Sigmoid colon (tissue), 7 donors: ENCODE measurements around the gene POMC. TPM values are rescaled to one million over a fixed set of nuclear protein-coding genes. Genes with fewer than 3 reads are reported as not detected.

Experiments used
- DNase-seq: peaks from one replicate; pipeline ENCODE4 v3.0.0-alpha.2; 2019
- H3K27ac ChIP-seq, 4 donors: fragments of 200-600 bp; sonication (generic); one replicate each; pipeline ENCODE4 v1.5.1; 2016 to 2019; ENCODE audit warnings: mild to moderate bottlenecking in 1 of 4
- H3K27me3 ChIP-seq, 3 donors: fragments of 200-600 bp; sonication (generic); one replicate each; pipeline ENCODE4 v1.5.1; 2019; ENCODE audit warnings: mild to moderate bottlenecking in 1 of 3
- H3K36me3 ChIP-seq, 4 donors: fragments of 200-600 bp; sonication (generic); one replicate each; pipeline ENCODE4 v1.5.1; 2016 to 2019
- H3K4me1 ChIP-seq, 4 donors: fragments of 200-600 bp; sonication (generic); one replicate each; pipeline ENCODE4 v1.5.1; 2017 to 2019
- H3K4me3 ChIP-seq, 4 donors: fragments of 200-600 bp; sonication (generic); one replicate each; pipeline ENCODE4 v1.5.1; 2017 to 2019; ENCODE audit warnings: mild to moderate bottlenecking in 2 of 4, moderate library complexity in 1 of 4
- H3K9me3 ChIP-seq, 4 donors: fragments of 200-600 bp in 3 of 4; sonication (generic) in 3 of 4; one replicate each; pipeline versions ENCODE4 v1.5.1 to v1.6.1; 2013 to 2019
- EP300 ChIP-seq, 4 donors: sonication (generic); formaldehyde crosslinking; IDR thresholded peaks; one replicate each; pipeline ENCODE4 v1.6.1; 2017; ENCODE audit warnings: antibody characterized with exemption in 4 of 4
- POLR2A ChIP-seq, 2 donors: fragments of 450-650 bp; IDR thresholded peaks; one replicate each; pipeline ENCODE4 v1.6.1; 2016; ENCODE audit warnings: antibody characterized with exemption in 2 of 2, mild to moderate bottlenecking in 2 of 2, moderate library complexity in 2 of 2
- POLR2AphosphoS5 ChIP-seq, 4 donors: sonication (generic); formaldehyde crosslinking; IDR thresholded peaks; one replicate each; pipeline ENCODE4 v1.6.1; 2017; ENCODE audit warnings: antibody characterized with exemption in 4 of 4
- WGBS, 2 donors: extraction: QIAGEN DNeasy Blood & Tissue Kit; methylation state at CpG; one replicate each; pipeline ENCODE4 v1.1.7; 2013; 5-methylcytosine and 5-hydroxymethylcytosine counted together
- intact Hi-C: fragments of 100-400 bp; cut with DNase I; formaldehyde crosslinking; loops from one replicate; pipeline ENCODE4 v1.15.1; 2023
- polyA plus RNA-seq, 3 donors: library from polyadenylated mRNA; stranded (reverse); fragments of 200-250 nt; gene quantifications; one replicate each; pipeline ENCODE4 v1.2.3, GENCODE V29; 2013
- total RNA-seq, 4 donors: library from RNA; depleted of rRNA; stranded (reverse); fragments of >200 nt; gene quantifications; one replicate each; pipeline ENCODE4 v1.1.0, GENCODE V29; 2016
- TF ChIP-seq, protein P1 (sequence below), 4 experiments: fragments of 450-650 bp in 3 of 4; fragments of 200-600 bp in 1 of 4; IDR thresholded peaks; one replicate each; pipeline ENCODE4 v1.5.1; 2016 to 2019; ENCODE audit warnings: antibody characterized with exemption in 4 of 4, mild to moderate bottlenecking in 3 of 4, moderate library complexity in 2 of 4
- donor health status: healthy with polysubstance abuse.
- donor health status: Bipolar disorder and iron deficiency.
- donor health status: healthy.

Gene POMC
- total and polyA plus RNA-seq, 7 donors: 0.69 to 34.2 (median 18.1) TPM

DNA sequence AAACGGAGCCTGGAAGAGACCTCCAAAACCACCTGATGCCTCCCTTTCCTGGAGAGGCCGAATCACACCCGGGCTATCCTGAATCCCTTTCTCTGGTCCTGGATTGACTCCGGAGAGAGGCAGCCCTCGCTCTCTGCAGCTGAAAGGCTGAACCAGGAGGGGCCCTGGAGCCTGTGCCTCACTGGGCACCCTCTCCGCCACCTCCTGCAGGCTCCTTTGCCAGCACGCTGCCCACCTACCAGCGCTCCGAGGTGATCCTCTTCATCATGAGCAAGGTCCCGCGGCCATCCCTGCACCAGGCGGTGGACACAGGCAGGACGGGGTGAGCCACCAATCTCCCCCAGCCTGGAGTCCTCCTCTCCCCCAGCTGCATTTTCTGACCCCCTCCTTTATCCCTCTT is 35.7 kb downstream of the POMC start:
- Histone ChIP-seq H3K4me1 (peaks cover 0 to 3% (median under 1%) of the 10 kb centered on the region in 4 donors), H3K36me3 (no peaks in the 10 kb centered on the region), H3K27me3 (peaks cover 0 to 21% (median 4%) of the 10 kb centered on the region in 3 donors), H3K9me3 (no peaks in the 10 kb centered on the region), H3K4me3 (no peak overlapping the region), H3K27ac (no peak overlapping the region)
- no peak for DNase-seq
- no peak for TF ChIP-seq POLR2A (IDR thresholded peaks at IDR 0.05)
- 93 to 95% methylated on average over 13 of the region's 13 CpGs for WGBS, 2 donors
- intact Hi-C loops: no loop called here

DNA sequence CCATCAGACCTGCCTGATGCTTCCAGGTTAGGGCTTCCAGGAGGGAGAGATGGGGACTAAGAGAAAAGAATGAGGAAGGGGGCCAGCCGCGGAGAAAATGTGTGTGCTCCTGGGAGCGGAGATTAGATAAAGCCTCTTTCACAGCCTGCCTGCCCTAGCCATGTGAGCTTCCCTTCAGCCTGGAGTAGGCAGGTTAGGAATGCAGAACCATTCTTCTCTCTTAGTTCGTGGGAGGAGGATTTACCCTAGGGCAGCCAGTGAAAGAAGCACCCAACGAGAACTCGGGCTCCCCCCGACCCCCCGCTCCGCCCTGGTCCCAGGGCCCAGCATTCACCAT is 36.1 kb downstream of the POMC start:
- H3K9me3 ChIP-seq: no peaks in the 10 kb centered on the region
- H3K4me1 ChIP-seq: peaks cover 0 to 4% (median 1%) of the 10 kb centered on the region in 4 donors
- H3K27ac ChIP-seq: no peak overlapping the region
- 48 to 60% methylated on average over 9 of the region's 9 CpGs for WGBS, 2 donors
- H3K4me3 ChIP-seq: peak overlapping the region in 1 of 4 donors; percentile 7
- H3K27me3 ChIP-seq: peaks cover 0 to 21% (median 4%) of the 10 kb centered on the region in 3 donors
- no peak for DNase-seq
- H3K36me3 ChIP-seq: no peaks in the 10 kb centered on the region
- TF ChIP-seq, protein P1, sequence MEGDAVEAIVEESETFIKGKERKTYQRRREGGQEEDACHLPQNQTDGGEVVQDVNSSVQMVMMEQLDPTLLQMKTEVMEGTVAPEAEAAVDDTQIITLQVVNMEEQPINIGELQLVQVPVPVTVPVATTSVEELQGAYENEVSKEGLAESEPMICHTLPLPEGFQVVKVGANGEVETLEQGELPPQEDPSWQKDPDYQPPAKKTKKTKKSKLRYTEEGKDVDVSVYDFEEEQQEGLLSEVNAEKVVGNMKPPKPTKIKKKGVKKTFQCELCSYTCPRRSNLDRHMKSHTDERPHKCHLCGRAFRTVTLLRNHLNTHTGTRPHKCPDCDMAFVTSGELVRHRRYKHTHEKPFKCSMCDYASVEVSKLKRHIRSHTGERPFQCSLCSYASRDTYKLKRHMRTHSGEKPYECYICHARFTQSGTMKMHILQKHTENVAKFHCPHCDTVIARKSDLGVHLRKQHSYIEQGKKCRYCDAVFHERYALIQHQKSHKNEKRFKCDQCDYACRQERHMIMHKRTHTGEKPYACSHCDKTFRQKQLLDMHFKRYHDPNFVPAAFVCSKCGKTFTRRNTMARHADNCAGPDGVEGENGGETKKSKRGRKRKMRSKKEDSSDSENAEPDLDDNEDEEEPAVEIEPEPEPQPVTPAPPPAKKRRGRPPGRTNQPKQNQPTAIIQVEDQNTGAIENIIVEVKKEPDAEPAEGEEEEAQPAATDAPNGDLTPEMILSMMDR (IDR thresholded peaks at IDR 0.05): no peak
- no peak for TF ChIP-seq POLR2AphosphoS5 (IDR thresholded peaks at IDR 0.05)
- TF ChIP-seq POLR2A (IDR thresholded peaks at IDR 0.05): no peak
- TF ChIP-seq EP300 (IDR thresholded peaks at IDR 0.05): no peak
- intact Hi-C loops: no loop called here

DNA sequence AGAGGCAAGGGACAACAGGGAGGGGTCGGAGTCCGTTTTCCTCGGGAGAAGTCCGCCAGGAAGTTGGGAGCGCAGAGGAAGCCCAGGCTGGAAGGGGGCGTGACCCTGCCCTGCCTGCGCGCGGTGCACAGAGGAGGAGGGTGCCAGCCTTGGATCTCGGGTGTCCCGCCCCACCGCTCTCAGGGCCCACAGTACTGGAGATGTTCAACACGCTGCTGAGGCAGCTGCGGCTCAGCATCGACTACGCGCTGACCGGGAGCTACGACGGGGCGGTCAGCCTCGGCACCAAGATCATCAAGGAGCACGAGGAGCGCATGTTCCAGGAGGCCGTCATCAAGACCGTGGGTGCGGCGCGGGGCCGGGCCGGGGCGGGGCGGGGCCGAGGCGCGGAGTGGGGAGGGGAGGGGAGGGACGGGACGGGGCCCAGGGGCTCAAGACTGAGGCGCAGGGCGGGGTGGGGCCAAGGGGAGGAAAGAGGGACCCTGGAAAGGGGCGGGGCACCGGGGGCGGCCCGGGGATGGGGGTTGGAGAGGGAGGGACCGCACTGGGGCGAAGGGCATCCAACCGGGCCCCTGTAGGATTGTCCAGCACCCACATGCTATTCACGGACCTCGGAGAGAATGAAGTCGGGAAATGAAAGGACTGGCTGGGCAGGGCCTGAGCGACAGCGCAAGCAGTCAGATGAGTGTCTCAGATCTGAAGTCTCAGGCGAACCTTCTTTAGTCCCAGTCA is 36.6 kb downstream of the POMC start:
- H3K36me3 ChIP-seq: no peaks in the 10 kb centered on the region
- peaks cover 0 to 21% (median 4%) of the 10 kb centered on the region in 3 donors for H3K27me3 ChIP-seq
- no peaks in the 10 kb centered on the region for H3K9me3 ChIP-seq
- H3K4me3 ChIP-seq: peak overlapping the region in 3 of 4 donors; percentile 7 to 30 (median 17)
- intact Hi-C loops: no loop called here
- no peak overlapping the region for H3K27ac ChIP-seq
- no peak for DNase-seq
- H3K4me1 ChIP-seq: peaks cover 0 to 4% (median 1%) of the 10 kb centered on the region in 4 donors
- TF ChIP-seq EP300 (IDR thresholded peaks at IDR 0.05) (no peak), POLR2A (IDR thresholded peaks at IDR 0.05) (no peak)
- WGBS, 2 donors: 3 to 12% methylated on average over 53 of the region's 53 CpGs

DNA sequence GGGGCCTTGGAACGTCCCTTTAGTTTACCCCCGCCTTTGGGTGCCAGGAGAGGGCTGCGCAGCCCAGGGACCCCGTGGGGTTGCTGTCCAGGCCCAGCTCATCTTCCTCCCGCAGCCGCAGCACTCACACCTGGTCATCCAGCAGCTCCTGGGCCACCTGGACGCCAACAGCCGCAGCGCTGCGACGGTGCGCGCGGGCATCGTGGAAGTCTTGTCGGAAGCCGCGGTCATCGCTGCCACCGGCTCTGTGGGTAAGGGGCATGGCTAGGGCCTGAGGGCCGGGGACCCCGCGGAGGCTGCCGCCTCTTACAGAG is 37.2 kb downstream of the POMC start:
- Histone ChIP-seq H3K4me1 (peaks cover 0 to 4% (median 1%) of the 10 kb centered on the region in 4 donors), H3K4me3 (no peak overlapping the region), H3K27me3 (peaks cover 0 to 21% (median 4%) of the 10 kb centered on the region in 3 donors), H3K36me3 (no peaks in the 10 kb centered on the region), H3K9me3 (no peaks in the 10 kb centered on the region), H3K27ac (no peak overlapping the region)
- TF ChIP-seq EP300 (IDR thresholded peaks at IDR 0.05) (no peak), POLR2AphosphoS5 (IDR thresholded peaks at IDR 0.05) (no peak), POLR2A (IDR thresholded peaks at IDR 0.05) (no peak)
- TF ChIP-seq, protein P1 (IDR thresholded peaks at IDR 0.05): no peak
- no peak for DNase-seq
- 64 to 70% methylated on average over 24 of the region's 24 CpGs for WGBS, 2 donors
- intact Hi-C loops: no loop called here

DNA sequence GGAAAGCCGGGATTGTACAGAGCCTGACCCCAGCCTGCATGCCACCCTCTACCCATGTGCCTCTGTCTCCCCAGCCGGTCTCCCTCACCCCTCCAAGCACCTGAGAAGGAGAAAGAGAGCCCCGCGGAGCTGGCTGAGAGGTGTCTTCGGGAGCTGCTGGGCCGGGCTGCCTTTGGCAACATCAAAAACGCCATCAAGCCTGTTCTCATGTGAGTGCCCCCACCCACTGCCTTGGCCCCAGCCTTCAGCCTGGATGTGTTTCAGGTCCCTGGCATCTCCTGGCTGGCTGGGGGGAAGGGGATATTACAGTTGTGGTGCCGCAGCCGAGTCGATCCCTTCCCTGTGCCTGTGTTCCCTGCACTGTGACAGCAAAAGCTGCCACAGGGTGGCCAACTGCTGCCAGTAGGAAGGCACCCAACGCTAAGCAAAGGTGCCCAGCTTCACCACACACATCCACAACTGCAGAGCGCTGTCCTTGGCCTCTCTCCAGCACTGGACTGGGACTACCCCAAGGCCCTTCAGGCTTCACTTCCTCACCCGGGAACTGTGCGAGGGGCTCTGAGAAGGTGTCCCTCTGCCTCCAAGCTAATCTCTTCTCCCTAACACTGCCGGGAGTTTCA is 38.4 kb downstream of the POMC start:
- H3K27ac ChIP-seq: no peak overlapping the region
- peaks cover 0 to 4% (median 1%) of the 10 kb centered on the region in 4 donors for H3K4me1 ChIP-seq
- H3K36me3 ChIP-seq: no peaks in the 10 kb centered on the region
- no peaks in the 10 kb centered on the region for H3K9me3 ChIP-seq
- H3K27me3 ChIP-seq: peaks cover 0 to 21% (median 4%) of the 10 kb centered on the region in 3 donors
- intact Hi-C loops: loop anchor here (1.0 to 5.0 kb wide), 2 partner anchors 88 to 155 kb away; partner anchors contain the start of gene EFR3B
- DNase-seq: no peak
- WGBS, 2 donors: 89 to 90% methylated on average over 15 of the region's 15 CpGs
- TF ChIP-seq POLR2A (IDR thresholded peaks at IDR 0.05): no peak
- TF ChIP-seq, protein P1 (IDR thresholded peaks at IDR 0.05): no peak
- H3K4me3 ChIP-seq: no peak overlapping the region
